OCI-LY7 (cell line): ENCODE data around the gene SERPINA3. TPM values are rescaled to one million over a fixed set of nuclear protein-coding genes. Genes with fewer than 3 reads are reported as not detected.

Experiments used
- BruUV-seq: library from RNA; stranded (reverse); fragments of 400-500 nt; replicated peaks from 2 replicates; lab custom pipeline; 2021; lab: Mats Ljungman, UMichigan
- CTCF ChIA-PET: fragments of 300-600 bp; sonication (Branson Sonifier 250); formaldehyde crosslinking; loops from one replicate; lab custom pipeline; 2022; ENCODE audit warnings: antibody characterized with exemption; ENCODE audit not compliant: unreplicated experiment; lab: Charles Lee
- POLR2A ChIA-PET: fragments of 300-600 bp; sonication (Branson Sonifier 250); formaldehyde crosslinking; loops from one replicate; lab custom pipeline; 2022; ENCODE audit warnings: antibody characterized with exemption; lab: Charles Lee
- DNase-seq: peaks from one replicate; pipeline ENCODE4 v3.0.0-alpha.2; 2015; ENCODE audit warnings: low spot score
- H2AFZ ChIP-seq: fragments of 200-600 bp; sonication (generic), shearing (Covaris generic); 2 replicates; pipeline ENCODE4 v1.6.1; 2014; ENCODE audit warnings: mild to moderate bottlenecking, antibody characterized with exemption, low read length, moderate library complexity
- H3K27ac ChIP-seq: fragments of 200-600 bp; sonication (generic); 2 replicates; pipeline ENCODE4 v1.5.1; 2014; ENCODE audit warnings: mixed run types, low read depth, mild to moderate bottlenecking, moderate library complexity, low read length, inconsistent platforms; ENCODE audit not compliant: poor library complexity, severe bottlenecking
- H3K36me3 ChIP-seq: fragments of 200-600 bp; sonication (generic); 2 replicates; pipeline ENCODE4 v1.6.1; 2014; ENCODE audit warnings: mild to moderate bottlenecking, antibody characterized with exemption, low read length, moderate library complexity, mixed read lengths; ENCODE audit not compliant: insufficient read depth
- H3K4me1 ChIP-seq: fragments of 200-600 bp; sonication (generic); 2 replicates; pipeline ENCODE4 v1.5.1; 2014; ENCODE audit warnings: mild to moderate bottlenecking, low read length; ENCODE audit not compliant: insufficient read depth, poor library complexity, severe bottlenecking
- H3K4me2 ChIP-seq: fragments of 200-600 bp; sonication (generic); 2 replicates; pipeline ENCODE4 v1.6.1; 2014; ENCODE audit warnings: mild to moderate bottlenecking, low read length
- H3K4me3 ChIP-seq: fragments of 200-600 bp; sonication (generic); 2 replicates; pipeline ENCODE4 v1.5.1; 2014; ENCODE audit warnings: mild to moderate bottlenecking, low read depth, low read length; ENCODE audit not compliant: poor library complexity, severe bottlenecking
- H3K79me2 ChIP-seq: fragments of 200-600 bp; sonication (generic); 2 replicates; pipeline ENCODE4 v1.6.1; 2016; ENCODE audit warnings: low read depth, mild to moderate bottlenecking, low read length, moderate library complexity, mixed read lengths; ENCODE audit not compliant: insufficient read depth
- H3K9me2 ChIP-seq: fragments of 200-600 bp; sonication (generic); 2 replicates; pipeline ENCODE4 v1.6.1; 2016; ENCODE audit warnings: mild to moderate bottlenecking, low read length, mixed read lengths; ENCODE audit not compliant: insufficient read depth
- H3K9me3 ChIP-seq: fragments of 200-600 bp; sonication (generic); 2 replicates; pipeline ENCODE4 v1.6.1; 2014; ENCODE audit warnings: mild to moderate bottlenecking, mixed run types, low read length, mixed read lengths
- H4K20me1 ChIP-seq: fragments of 200-600 bp; sonication (generic); 2 replicates; pipeline ENCODE4 v1.6.1; 2014; ENCODE audit warnings: mild to moderate bottlenecking, antibody characterized with exemption, low read length, moderate library complexity, mixed read lengths; ENCODE audit not compliant: insufficient read depth
- CTCF ChIP-seq: fragments of 200-600 bp; sonication (generic); conservative IDR thresholded peaks from 2 replicates; pipeline ENCODE4 v1.5.1; 2014; ENCODE audit warnings: mild to moderate bottlenecking, antibody characterized with exemption, low read length, moderate library complexity, mixed read lengths
- EZH2phosphoT487 ChIP-seq: fragments of 200-600 bp; sonication (generic); IDR thresholded peaks from 2 replicates; pipeline ENCODE4 v1.6.1; 2018; ENCODE audit warnings: low read depth, borderline replicate concordance, mild to moderate bottlenecking, mixed run types, antibody characterized with exemption, low read length, moderate library complexity, mixed read lengths
- intact Hi-C: fragments of 100-400 bp; cut with micrococcal nuclease; formaldehyde crosslinking; loops from one replicate; pipeline ENCODE4 v1.10.0; 2022; ENCODE audit not compliant: unreplicated experiment
- total RNA-seq, 2 experiments: library from RNA; depleted of rRNA in 1 of 2; stranded (reverse); fragments of >200 nt in 1 of 2; shearing (Covaris generic) in 1 of 2; gene quantifications; 2 replicates each; pipeline ENCODE4 v1.2.3, GENCODE V29; 2014 to 2022

SERPINA3 gene
- total RNA-seq, 2 experiments from 2014 or later = not detected

DNA sequence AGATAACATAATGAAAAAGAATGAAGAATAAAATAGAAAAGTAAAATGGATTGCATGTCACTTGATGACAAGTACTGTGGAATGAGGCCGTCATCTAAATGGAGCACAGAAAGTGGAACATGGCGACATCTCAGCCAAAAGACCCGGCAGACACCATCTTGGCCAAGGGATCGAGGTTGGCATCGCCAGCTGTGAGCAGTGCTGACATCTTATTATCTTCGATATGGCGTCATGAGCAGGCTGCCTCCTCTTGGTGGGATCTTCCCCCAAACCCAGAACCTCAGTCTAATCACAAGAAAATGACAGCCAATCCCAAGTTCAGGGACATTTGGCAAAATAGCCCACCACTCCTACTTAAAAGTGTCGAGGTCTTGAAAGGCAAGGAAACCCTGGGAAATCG, 15.8 kb upstream of the SERPINA3 start:
- no peak overlapping the region for H2AFZ ChIP-seq
- no peaks in the 10 kb centered on the region for H4K20me1 ChIP-seq
- H3K79me2 ChIP-seq = no peaks in the 10 kb centered on the region
- H3K27ac ChIP-seq = no peak overlapping the region
- POLR2A ChIA-PET = no interaction called here
- DNase-seq = no peak
- H3K36me3 ChIP-seq = no peaks in the 10 kb centered on the region
- BruUV-seq = no TSS peak
- no peak overlapping the region for H3K4me2 ChIP-seq
- no peaks in the 10 kb centered on the region for H3K9me2 ChIP-seq
- no peaks in the 10 kb centered on the region for H3K9me3 ChIP-seq
- no peak for TF ChIP-seq EZH2phosphoT487
- TF ChIP-seq CTCF = no peak
- H3K4me3 ChIP-seq = no peak overlapping the region
- CTCF ChIA-PET = no interaction called here
- H3K4me1 ChIP-seq = no peaks in the 10 kb centered on the region
- intact Hi-C loops = no loop called here

- Histone ChIP-seq H3K27ac (no peak overlapping the region), H3K9me2 (no peaks in the 10 kb centered on the region), H3K9me3 (no peaks in the 10 kb centered on the region), H3K4me2 (no peak overlapping the region), H3K4me1 (no peaks in the 10 kb centered on the region), H3K79me2 (no peaks in the 10 kb centered on the region), H3K4me3 (no peak overlapping the region), H2AFZ (no peak overlapping the region), H4K20me1 (no peaks in the 10 kb centered on the region), H3K36me3 (no peaks in the 10 kb centered on the region)
- ChIA-PET CTCF (interaction anchor here (0.9 kb wide), 1 partner anchor 49 kb away, joined by 5 read pairs; no protein-coding TSS in a partner anchor), POLR2A (interaction anchor here (0.6 kb wide), 1 partner anchor 24 kb away, joined by 3 read pairs; no protein-coding TSS in a partner anchor)
- intact Hi-C loops = no loop called here
- no TSS peak for BruUV-seq
- DNase-seq = no peak
- TF ChIP-seq CTCF (no peak), EZH2phosphoT487 (no peak)
These were observed 14.4 kb upstream of the SERPINA3 start for GRCh38 chr14:94597788-94598187.

GRCh38 chr14:94598506-94598815, 13.7 kb upstream of the SERPINA3 start:
- Histone ChIP-seq H3K79me2 (no peaks in the 10 kb centered on the region), H3K9me2 (no peaks in the 10 kb centered on the region), H2AFZ (no peak overlapping the region), H3K4me2 (no peak overlapping the region), H3K4me3 (no peak overlapping the region), H3K36me3 (no peaks in the 10 kb centered on the region), H3K27ac (no peak overlapping the region), H4K20me1 (no peaks in the 10 kb centered on the region), H3K4me1 (no peaks in the 10 kb centered on the region), H3K9me3 (no peaks in the 10 kb centered on the region)
- BruUV-seq = no TSS peak
- ChIA-PET CTCF (interaction anchor here (0.6 to 0.9 kb wide), 2 partner anchors 32 to 49 kb away, joined by 4 to 5 read pairs; no protein-coding TSS in a partner anchor), POLR2A (interaction anchor here (0.6 to 0.7 kb wide), 2 partner anchors 13 to 54 kb away, joined by 4 to 7 read pairs; no protein-coding TSS in a partner anchor)
- DNase-seq = no peak
- intact Hi-C loops = no loop called here
- TF ChIP-seq CTCF (no peak), EZH2phosphoT487 (no peak)
